ENCODE results near the gene COL6A2. TPM values are rescaled to one million over a fixed set of nuclear protein-coding genes. Genes with fewer than 3 reads are reported as not detected.

Gene COL6A2
- total and polyA plus RNA-seq, 8 donors, result 79.3 to 3,737 (median 398) TPM

DNA sequence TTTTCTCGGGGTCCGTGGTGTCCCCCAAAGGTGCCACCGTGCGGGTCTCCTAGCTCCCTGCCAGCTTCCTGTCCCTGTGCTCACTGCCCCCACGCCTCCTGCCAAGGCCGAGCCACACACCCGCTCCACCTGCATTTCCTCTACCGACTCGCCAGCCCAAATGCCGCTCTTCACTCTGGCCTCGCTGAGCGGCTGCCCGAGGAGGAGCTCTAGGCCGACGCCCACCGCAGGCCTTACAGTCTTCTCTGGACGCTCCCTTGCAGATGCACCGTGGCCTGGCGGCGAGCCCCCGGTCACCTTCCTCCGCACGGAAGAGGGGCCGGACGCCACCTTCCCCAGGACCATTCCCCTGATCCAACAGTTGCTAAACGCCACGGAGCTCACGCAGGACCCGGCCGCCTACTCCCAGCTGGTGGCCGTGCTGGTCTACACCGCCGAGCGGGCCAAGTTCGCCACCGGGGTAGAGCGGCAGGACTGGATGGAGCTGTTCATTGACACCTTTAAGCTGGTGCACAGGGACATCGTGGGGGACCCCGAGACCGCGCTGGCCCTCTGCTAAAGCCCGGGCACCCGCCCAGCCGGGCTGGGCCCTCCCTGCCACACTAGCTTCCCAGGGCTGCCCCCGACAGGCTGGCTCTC lies 31.1 kb downstream of the COL6A2 start:
- intact Hi-C loops (cut with DNase I; ENCODE audit: low total_unique reads), result loop anchor here (10.0 kb wide), 1 partner anchor 134 kb away; no protein-coding TSS in a partner anchor
- Histone ChIP-seq H3K27ac (no peak overlapping the region), H3K9me3 (no peaks in the 10 kb centered on the region), H3K36me3 (peaks cover 11 to 73% (median 52%) of the 10 kb centered on the region in 4 donors), H3K4me3 (no peak overlapping the region), H3K27me3 (no peaks in the 10 kb centered on the region), H3K4me1 (no peaks in the 10 kb centered on the region)
- 77 to 85% (median 82%) methylated on average over 34 to 45 of the region's 45 CpGs for WGBS, 5 donors
- DNase-seq, result no peak
- TF ChIP-seq, protein P1, sequence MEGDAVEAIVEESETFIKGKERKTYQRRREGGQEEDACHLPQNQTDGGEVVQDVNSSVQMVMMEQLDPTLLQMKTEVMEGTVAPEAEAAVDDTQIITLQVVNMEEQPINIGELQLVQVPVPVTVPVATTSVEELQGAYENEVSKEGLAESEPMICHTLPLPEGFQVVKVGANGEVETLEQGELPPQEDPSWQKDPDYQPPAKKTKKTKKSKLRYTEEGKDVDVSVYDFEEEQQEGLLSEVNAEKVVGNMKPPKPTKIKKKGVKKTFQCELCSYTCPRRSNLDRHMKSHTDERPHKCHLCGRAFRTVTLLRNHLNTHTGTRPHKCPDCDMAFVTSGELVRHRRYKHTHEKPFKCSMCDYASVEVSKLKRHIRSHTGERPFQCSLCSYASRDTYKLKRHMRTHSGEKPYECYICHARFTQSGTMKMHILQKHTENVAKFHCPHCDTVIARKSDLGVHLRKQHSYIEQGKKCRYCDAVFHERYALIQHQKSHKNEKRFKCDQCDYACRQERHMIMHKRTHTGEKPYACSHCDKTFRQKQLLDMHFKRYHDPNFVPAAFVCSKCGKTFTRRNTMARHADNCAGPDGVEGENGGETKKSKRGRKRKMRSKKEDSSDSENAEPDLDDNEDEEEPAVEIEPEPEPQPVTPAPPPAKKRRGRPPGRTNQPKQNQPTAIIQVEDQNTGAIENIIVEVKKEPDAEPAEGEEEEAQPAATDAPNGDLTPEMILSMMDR (IDR thresholded peaks at IDR 0.05), result no peak
- no peak for TF ChIP-seq POLR2AphosphoS5 (IDR thresholded peaks at IDR 0.05)
- no peak for TF ChIP-seq POLR2A (IDR thresholded peaks at IDR 0.05)
- no peak for TF ChIP-seq EP300 (IDR thresholded peaks at IDR 0.05)

DNA sequence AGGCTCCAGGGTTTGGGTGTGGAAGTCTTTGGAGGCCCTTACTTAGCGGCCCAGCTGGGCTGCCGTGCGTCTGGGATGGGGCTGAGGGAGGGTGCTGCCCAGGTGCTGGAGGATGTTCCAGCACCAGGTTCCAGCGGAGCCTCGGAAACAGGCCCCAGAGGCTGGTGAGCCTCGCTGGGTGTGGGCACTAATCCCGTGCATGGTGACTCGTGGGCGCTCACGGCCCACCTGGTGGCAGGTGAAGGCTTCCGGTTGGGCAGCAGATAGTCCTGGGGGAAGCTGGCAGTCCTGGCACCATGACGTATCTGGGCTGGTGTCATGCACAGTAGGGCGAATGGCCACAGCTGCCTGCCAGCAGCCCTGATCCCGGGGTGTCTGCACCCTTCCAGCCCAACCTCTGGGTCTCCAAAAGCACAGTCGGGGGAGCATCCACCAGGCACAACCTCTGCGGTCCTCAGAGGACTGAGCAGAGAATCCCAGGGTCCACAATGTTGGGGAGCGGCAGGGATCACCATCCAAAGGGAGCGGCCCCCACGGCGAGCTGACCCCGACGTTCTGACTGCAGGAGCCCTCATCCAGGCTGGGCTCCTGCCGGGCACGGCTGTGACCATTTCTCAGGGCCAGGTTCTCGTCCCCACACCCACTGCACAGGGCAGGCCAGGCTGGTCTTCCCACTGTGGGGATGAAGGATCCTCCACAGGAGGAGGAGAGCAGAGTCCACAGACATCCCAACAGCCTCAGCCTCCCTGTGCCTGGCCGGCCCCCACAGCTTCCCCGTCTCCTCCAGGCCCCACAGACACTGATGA lies 32.1 kb downstream of the COL6A2 start:
- intact Hi-C loops (cut with DNase I; ENCODE audit: low total_unique reads), result loop anchor here (10.0 kb wide), 1 partner anchor 135 kb away; no protein-coding TSS in a partner anchor
- Histone ChIP-seq H3K27ac (peak overlapping the region in 2 of 5 donors; percentile 26 to 49), H3K9me3 (no peaks in the 10 kb centered on the region), H3K4me1 (no peaks in the 10 kb centered on the region), H3K36me3 (peaks cover 7 to 63% (median 43%) of the 10 kb centered on the region in 4 donors), H3K4me3 (no peak overlapping the region), H3K27me3 (no peaks in the 10 kb centered on the region)
- TF ChIP-seq, protein P1 (IDR thresholded peaks at IDR 0.05), result no peak
- TF ChIP-seq POLR2AphosphoS5 (IDR thresholded peaks at IDR 0.05) (no peak), EP300 (IDR thresholded peaks at IDR 0.05) (no peak), POLR2A (IDR thresholded peaks at IDR 0.05) (no peak)
- 76 to 87% (median 82%) methylated on average over 21 to 27 of the region's 27 CpGs for WGBS, 5 donors
- DNase-seq, result no peak

DNA sequence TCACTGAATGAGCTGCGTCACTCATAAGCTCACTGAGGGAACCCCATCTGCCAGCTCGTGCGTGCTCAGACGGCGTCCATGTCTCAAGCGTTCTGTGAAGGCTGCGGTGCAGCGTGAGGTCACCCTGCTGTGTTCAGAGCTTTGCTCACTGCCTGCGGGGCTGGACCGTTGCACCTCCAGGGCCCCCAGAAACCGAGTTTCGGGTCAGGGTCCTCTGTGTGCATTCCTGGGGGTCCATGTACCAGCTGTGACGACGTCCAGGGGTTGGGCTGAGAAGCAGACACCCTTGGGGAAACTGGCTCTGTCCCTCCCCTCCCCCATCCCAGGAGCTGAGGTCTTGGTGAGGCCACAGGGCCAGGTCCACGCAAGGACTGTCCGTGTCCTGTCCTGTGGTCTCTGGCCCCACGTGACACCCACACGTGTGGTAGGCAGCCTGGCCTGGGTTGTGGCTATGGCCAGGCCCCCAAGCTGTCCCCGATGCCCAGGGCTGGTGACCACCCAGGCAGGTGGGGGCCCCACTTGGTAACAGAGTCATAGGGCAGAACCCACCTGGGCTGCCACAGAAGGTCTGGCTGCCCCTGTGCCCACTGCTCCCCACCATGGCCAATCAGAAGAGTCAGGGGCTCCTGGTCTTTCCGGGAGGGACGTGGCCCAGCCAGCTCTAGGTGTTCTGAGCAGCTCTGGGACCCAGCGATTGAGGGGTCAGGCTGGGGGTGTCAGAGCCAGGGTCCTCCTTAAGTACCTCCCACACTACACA lies 33.1 kb downstream of the COL6A2 start:
- Histone ChIP-seq H3K27me3 (no peaks in the 10 kb centered on the region), H3K36me3 (peaks cover 0 to 53% (median 34%) of the 10 kb centered on the region in 4 donors), H3K9me3 (no peaks in the 10 kb centered on the region), H3K4me3 (no peak overlapping the region), H3K4me1 (no peaks in the 10 kb centered on the region), H3K27ac (peak overlapping the region in 2 of 5 donors; percentile 49 to 54)
- intact Hi-C loops (cut with DNase I; ENCODE audit: low total_unique reads), result no loop called here
- DNase-seq, result no peak
- WGBS, 5 donors, result 67 to 82% (median 78%) methylated on average over 8 to 22 of the region's 22 CpGs
- TF ChIP-seq, protein P1 (IDR thresholded peaks at IDR 0.05), result no peak
- peak in 1 of 3 donors; percentile 28 for TF ChIP-seq POLR2AphosphoS5 (IDR thresholded peaks at IDR 0.05)

DNA sequence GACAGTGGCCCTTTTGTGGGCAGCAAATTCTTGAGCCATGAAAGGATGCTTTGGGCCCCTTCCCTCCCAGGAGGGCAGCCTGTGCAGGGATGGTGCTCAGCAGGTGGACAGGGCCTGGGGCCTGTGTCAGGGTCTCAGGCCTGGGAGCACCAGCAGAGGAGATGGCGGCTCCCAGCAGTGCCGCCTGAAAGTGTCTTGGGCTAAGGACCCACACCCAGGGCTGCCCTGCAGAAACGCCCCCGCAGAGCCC lies 33.6 kb downstream of the COL6A2 start:
- intact Hi-C loops (cut with DNase I; ENCODE audit: low total_unique reads), result no loop called here
- peaks cover 0 to 48% (median 29%) of the 10 kb centered on the region in 4 donors for H3K36me3 ChIP-seq
- WGBS, 5 donors, result 80 to 100% (median 87%) methylated on average over 1 to 4 of the region's 4 CpGs
- H3K27me3 ChIP-seq, result peaks cover 0 to 3% (median 0%) of the 10 kb centered on the region in 3 donors
- H3K4me1 ChIP-seq, result no peaks in the 10 kb centered on the region
- no peak for DNase-seq
- peak overlapping the region in 1 of 5 donors; percentile 54 for H3K27ac ChIP-seq
- H3K4me3 ChIP-seq, result no peak overlapping the region
- TF ChIP-seq EP300 (IDR thresholded peaks at IDR 0.05), result no peak
- no peak for TF ChIP-seq POLR2A (IDR thresholded peaks at IDR 0.05)
- TF ChIP-seq, protein P1 (IDR thresholded peaks at IDR 0.05), result no peak
- no peak for TF ChIP-seq POLR2AphosphoS5 (IDR thresholded peaks at IDR 0.05)
- no peaks in the 10 kb centered on the region for H3K9me3 ChIP-seq
